Heart left ventricle (tissue), 16 donors: ENCODE data around the gene STKLD1. TPM values are rescaled to one million over a fixed set of nuclear protein-coding genes. Genes with fewer than 3 reads are reported as not detected.

Experiments used
- ATAC-seq, 4 donors: fragments of 200-7000 bp; cut with Tn5 transposase; one replicate each; pipeline ENCODE4 v1.9.1; 2020 to 2022; ENCODE audit warnings: moderate library complexity in 4 of 4, mild to moderate bottlenecking in 3 of 4, moderate number of reproducible peaks in 1 of 4
- DNase-seq, 5 donors: peaks; one replicate each; pipeline ENCODE4 v3.0.0-alpha.2; 2020
- H3K27ac ChIP-seq, 12 donors: fragments of 200-600 bp; sonication (generic) in 4 of 12; one replicate each; pipeline versions ENCODE4 v1.5.0 to v1.8.0; 2016 to 2022; ENCODE audit warnings: mild to moderate bottlenecking in 2 of 12
- H3K27me3 ChIP-seq, 9 donors: fragments of 200-600 bp; sonication (generic) in 2 of 9; one replicate each; pipeline versions ENCODE4 v1.5.1 to v1.8.0; 2016 to 2022; ENCODE audit warnings: mild to moderate bottlenecking in 3 of 9
- H3K36me3 ChIP-seq, 9 donors: fragments of 200-600 bp; sonication (generic) in 2 of 9; one replicate each; pipeline versions ENCODE4 v1.5.0 to v1.8.0; 2018 to 2022; ENCODE audit warnings: mild to moderate bottlenecking in 2 of 9
- H3K4me1 ChIP-seq, 12 donors: fragments of 200-600 bp; sonication (generic) in 4 of 12; one replicate each; pipeline versions ENCODE4 v1.5.0 to v1.8.0; 2016 to 2022; ENCODE audit warnings: mild to moderate bottlenecking in 3 of 12
- H3K4me3 ChIP-seq, 12 donors: fragments of 200-600 bp; sonication (generic) in 4 of 12; one replicate each; pipeline versions ENCODE4 v1.5.0 to v1.8.0; 2017 to 2022; ENCODE audit warnings: mild to moderate bottlenecking in 9 of 12, moderate library complexity in 4 of 12
- H3K9me3 ChIP-seq, 12 donors: fragments of 200-600 bp; sonication (generic) in 4 of 12; one replicate each; pipeline versions ENCODE4 v1.5.0 to v1.8.0; 2016 to 2022; ENCODE audit warnings: mild to moderate bottlenecking in 1 of 12
- POLR2A ChIP-seq, 2 donors: fragments of 450-650 bp; IDR thresholded peaks; one replicate each; pipeline ENCODE4 v1.6.1; 2017; ENCODE audit warnings: antibody characterized with exemption in 2 of 2, mild to moderate bottlenecking in 2 of 2, moderate library complexity in 2 of 2
- WGBS, 4 donors: extraction: QIAGEN DNeasy Blood & Tissue Kit in 2 of 4; methylation state at CpG; one replicate each; pipeline versions ENCODE4 v1.1.5 to v1.1.7; 2013 to 2018; 5-methylcytosine and 5-hydroxymethylcytosine counted together
- intact Hi-C, 10 donors: fragments of 100-400 bp; cut with DNase I; formaldehyde crosslinking; loops; one replicate each; pipeline versions ENCODE4 v1.11.1 to v1.14.2; 2022
- polyA plus RNA-seq, 2 donors: library from polyadenylated mRNA; stranded (reverse); fragments of 200-250 nt; gene quantifications; one replicate each; pipeline ENCODE4 v1.2.3, GENCODE V29; 2013
- total RNA-seq, 9 donors: library from RNA; depleted of rRNA in 2 of 9; stranded (reverse); fragments of >200 nt in 2 of 9; fragmentation: NEBNext Ultra II Directional in 3 of 9; extraction: Animal tissue kit (Norgen Biotek cat#: 25700) in 3 of 9; gene quantifications; one replicate each; pipeline versions ENCODE4 v1.1.0 to v1.2.4, GENCODE V29; 2016 to 2023
- TF ChIP-seq, protein P1 (sequence below), 12 donors: fragments of 200-600 bp; sonication (generic) in 4 of 12; IDR thresholded peaks; one replicate each; pipeline versions ENCODE4 v1.5.0 to v1.8.0; 2018 to 2022; ENCODE audit warnings: antibody characterized with exemption in 12 of 12, mild to moderate bottlenecking in 5 of 12
- donor health status: ischemic (EF 13 %, LVEDD 7.1; RV severe dilation, severe dysfunction).
- donor health status: healthy with polysubstance abuse.
- donor health status: DM: no; HTN: yes; CAD: no.
- donor health status: DM: no; HTN: no; CAD: no.
- donor health status: ischemic (EF 25% LVEDD 6.9; RV normal size, moderate dysfunction).
- donor health status: ischemic (EF 25% LVEDD 5.7; RV mildly dilated, moderate dysfunction).
- donor health status: healthy.
- donor health status: DM: yes; HTN: yes; CAD: no.
- donor health status: ischemic (EF 35%, LVEDD 5.7; RV mildly dilated, moderate dysfunction).
- donor health status: nonischemic (EF 11% LVEDD 7.7; RV severe dilation, severe dysfunction).
- donor health status: DM: yes; HTN: yes; CAD: no.
- donor health status: PGD.
- donor health status: ischemic (EF 29% LVEDD 5.4; RV normal size, mild dysfunction).
- donor health status: nonischemic (EF 23%, LVEDD 6.1; RV moderate dilation, normal function).

STKLD1 gene
- total and polyA plus RNA-seq, 11 donors = 0.25 to 0.91 (median 0.46) TPM; not detected in 2

DNA sequence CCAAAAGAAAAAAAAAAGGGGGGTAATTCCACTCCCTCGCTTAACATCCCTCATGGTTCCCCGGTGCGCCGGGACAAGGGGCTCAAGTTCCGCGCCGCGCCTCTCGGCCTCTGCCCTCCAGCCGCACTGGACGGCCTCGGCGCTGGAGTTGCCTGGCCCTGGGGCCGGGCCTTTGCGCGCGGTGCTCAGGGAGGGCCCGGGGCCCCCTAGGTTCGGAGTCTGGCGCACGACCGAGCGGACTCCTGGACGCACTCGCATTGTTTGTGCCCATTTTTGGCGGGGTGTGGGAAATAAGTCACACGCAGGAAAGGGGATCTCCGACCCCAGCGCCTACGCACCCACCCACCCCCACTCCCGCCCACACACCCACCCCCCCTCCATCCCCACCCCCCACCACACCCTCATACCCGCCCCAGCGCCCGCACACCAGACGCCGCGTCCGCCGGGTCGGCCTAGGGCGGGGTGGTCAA, 28.6 kb upstream of the STKLD1 start:
- Histone ChIP-seq H3K36me3 (peaks cover 0 to 72% (median 67%) of the 10 kb centered on the region in 9 donors), H3K4me3 (peak overlapping the region; percentile 78 to 100 (median 94)), H3K9me3 (no peaks in the 10 kb centered on the region), H3K27me3 (no peaks in the 10 kb centered on the region), H3K4me1 (peaks cover 4 to 31% (median 25%) of the 10 kb centered on the region in 12 donors), H3K27ac (peak overlapping the region; percentile 69 to 99 (median 89))
- intact Hi-C loops = loop anchor here in 1 of 10 donors (10.0 kb wide), 1 partner anchor 137 kb away; no protein-coding TSS in a partner anchor
- WGBS, 4 donors = 0 to 1% (median 0%) methylated on average over 23 to 41 of the region's 41 CpGs
- ATAC-seq = peak; percentile 21 to 68 (median 60)
- TF ChIP-seq, protein P1, sequence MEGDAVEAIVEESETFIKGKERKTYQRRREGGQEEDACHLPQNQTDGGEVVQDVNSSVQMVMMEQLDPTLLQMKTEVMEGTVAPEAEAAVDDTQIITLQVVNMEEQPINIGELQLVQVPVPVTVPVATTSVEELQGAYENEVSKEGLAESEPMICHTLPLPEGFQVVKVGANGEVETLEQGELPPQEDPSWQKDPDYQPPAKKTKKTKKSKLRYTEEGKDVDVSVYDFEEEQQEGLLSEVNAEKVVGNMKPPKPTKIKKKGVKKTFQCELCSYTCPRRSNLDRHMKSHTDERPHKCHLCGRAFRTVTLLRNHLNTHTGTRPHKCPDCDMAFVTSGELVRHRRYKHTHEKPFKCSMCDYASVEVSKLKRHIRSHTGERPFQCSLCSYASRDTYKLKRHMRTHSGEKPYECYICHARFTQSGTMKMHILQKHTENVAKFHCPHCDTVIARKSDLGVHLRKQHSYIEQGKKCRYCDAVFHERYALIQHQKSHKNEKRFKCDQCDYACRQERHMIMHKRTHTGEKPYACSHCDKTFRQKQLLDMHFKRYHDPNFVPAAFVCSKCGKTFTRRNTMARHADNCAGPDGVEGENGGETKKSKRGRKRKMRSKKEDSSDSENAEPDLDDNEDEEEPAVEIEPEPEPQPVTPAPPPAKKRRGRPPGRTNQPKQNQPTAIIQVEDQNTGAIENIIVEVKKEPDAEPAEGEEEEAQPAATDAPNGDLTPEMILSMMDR (IDR thresholded peaks at IDR 0.05) = peak in 1 of 12 donors; percentile 36
- no peak for TF ChIP-seq POLR2A (IDR thresholded peaks at IDR 0.05)
- DNase-seq = peak in 3 of 5 donors; percentile 38 to 55 (median 50)

DNA sequence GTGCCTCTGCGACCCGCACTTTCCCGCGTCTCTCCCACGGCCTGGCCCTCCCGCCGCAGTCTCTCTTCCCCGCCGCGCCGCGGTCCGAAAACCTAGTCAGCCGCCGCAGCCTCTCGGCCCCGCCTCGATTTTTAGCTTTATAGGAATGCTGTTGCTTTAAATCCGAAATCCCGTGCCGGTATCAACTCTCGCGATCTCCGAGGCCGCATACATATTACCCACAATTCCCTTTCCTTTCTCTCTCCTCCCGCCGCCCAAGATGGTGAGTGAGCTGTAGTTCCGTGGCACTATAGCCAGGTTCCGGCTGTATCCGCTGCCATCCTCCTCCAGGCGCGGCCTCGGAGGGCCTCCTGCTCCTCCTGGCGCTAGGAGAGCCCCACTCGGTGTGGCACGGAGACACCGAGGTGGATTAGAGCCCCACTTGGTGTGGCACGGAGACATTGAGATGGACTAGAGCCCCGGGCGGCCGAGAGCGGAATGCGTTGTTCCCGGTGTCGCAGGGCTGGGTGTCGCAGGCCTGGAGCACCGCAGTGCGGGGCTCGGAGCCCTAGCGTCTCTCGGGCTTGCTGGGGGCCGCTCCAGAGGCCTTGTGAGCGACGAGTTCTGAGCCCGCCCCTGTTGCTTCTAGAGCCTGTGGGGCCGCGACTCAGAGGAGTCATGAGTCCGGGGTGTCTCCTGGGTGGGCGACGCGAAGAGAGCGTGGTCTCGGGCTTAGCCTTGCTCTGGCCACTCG, 28.0 kb upstream of the STKLD1 start, which contains the start of the genes MED22 and RPL7A:
TSS of gene MED22 (minus strand) at position 147 of the 733 bp plus-strand sequence. CDS start 1,469 bp downstream, outside the sequence.
TSS of gene RPL7A (plus strand) at position 234 of the 733 bp plus-strand sequence. CDS start at position 260, 26 bp downstream.
- intact Hi-C loops = loop anchor here in 2 of 10 donors (2.0 to 10.0 kb wide), 2 partner anchors 29 to 137 kb away; partner anchors contain the start of genes STKLD1 (in 1 of the 2) and SURF4 (in 1 of the 2)
- WGBS, 4 donors = 0 to 1% (median 0%) methylated on average over 58 to 64 of the region's 64 CpGs
- H3K4me1 ChIP-seq = peaks cover 4 to 31% (median 25%) of the 10 kb centered on the region in 12 donors
- H3K27ac ChIP-seq = peak within 1 kb of the TSS; percentile 69 to 99 (median 89)
- H3K27me3 ChIP-seq = no peaks in the 10 kb centered on the region
- peaks cover 0 to 72% (median 68%) of the 10 kb centered on the region in 9 donors for H3K36me3 ChIP-seq
- peak in 1 of 2 donors; percentile 91 for TF ChIP-seq POLR2A (IDR thresholded peaks at IDR 0.05)
- TF ChIP-seq, protein P1 (IDR thresholded peaks at IDR 0.05) = peak in 1 of 12 donors; percentile 3
- ATAC-seq = peak; percentile 81 to 93 (median 90)
- DNase-seq = peak; percentile 94 to 95 (median 95)
- H3K9me3 ChIP-seq = no peaks in the 10 kb centered on the region
- peak within 1 kb of the TSS; percentile 78 to 100 (median 94) for H3K4me3 ChIP-seq

DNA sequence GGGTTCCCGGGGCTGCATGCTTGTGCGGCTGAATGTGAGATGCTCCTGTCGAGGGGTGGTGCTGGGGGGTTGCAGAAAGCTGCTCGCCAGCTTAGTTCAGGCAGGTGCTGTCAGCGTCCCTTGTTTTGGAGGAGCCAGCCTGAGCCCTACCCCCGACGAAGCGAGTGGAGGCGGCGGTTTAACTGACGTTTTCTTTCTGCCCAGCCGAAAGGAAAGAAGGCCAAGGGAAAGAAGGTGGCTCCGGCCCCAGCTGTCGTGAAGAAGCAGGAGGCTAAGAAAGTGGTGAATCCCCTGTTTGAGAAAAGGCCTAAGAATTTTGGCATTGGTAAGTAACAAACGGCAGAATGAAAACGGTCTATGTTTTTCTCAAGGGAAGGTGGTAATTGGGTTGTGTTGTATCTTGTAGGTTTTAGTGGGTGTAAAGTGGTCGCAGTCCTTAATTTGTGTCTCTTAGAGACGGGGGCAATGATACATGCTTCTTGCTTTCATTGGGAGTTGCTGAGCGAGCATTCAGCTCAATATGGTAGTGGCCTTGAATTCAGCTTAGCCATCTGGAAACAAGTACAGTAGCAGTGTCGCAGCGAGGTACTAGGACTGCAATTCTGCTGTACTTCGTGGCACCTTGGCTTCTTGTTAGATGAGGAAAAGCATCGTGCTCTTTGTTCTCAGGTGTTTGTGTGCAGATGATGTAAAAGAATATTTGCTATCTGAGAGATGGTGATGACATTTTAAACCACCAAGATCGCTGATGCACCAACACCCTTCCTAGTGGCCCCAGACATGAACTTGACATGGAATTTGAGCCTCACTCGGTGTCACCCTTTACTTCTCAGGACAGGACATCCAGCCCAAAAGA, 27.2 kb upstream of the STKLD1 start:
- peaks cover 4 to 31% (median 25%) of the 10 kb centered on the region in 12 donors for H3K4me1 ChIP-seq
- no peaks in the 10 kb centered on the region for H3K9me3 ChIP-seq
- intact Hi-C loops = loop anchor here in 2 of 10 donors (2.0 to 10.0 kb wide), 2 partner anchors 28 to 136 kb away; partner anchors contain the start of genes STKLD1 (in 1 of the 2) and SURF4 (in 1 of the 2)
- no peak for ATAC-seq
- WGBS, 4 donors = 16 to 26% (median 18%) methylated on average over 22 to 25 of the region's 25 CpGs
- H3K27ac ChIP-seq = peak overlapping the region; percentile 69 to 99 (median 89)
- H3K27me3 ChIP-seq = no peaks in the 10 kb centered on the region
- peak overlapping the region; percentile 78 to 100 (median 94) for H3K4me3 ChIP-seq
- H3K36me3 ChIP-seq = peaks cover 0 to 72% (median 66%) of the 10 kb centered on the region in 9 donors
- TF ChIP-seq, protein P1 (IDR thresholded peaks at IDR 0.05) = no peak
- TF ChIP-seq POLR2A (IDR thresholded peaks at IDR 0.05) = no peak
- no peak for DNase-seq
